22Rv1 (cell line): ENCODE results near the gene FARP1.

ENCODE experiments used
- ZFX ChIP-seq: fragments of 450-650 bp; IDR thresholded peaks from 2 replicates; pipeline ENCODE4 v1.6.1; 2017; ENCODE audit warnings: antibody characterized with exemption, borderline replicate concordance
- TF ChIP-seq, protein P1 (sequence below): fragments of 450-650 bp; IDR thresholded peaks from 2 replicates; pipeline ENCODE4 v1.5.1; 2017; ENCODE audit warnings: mild to moderate bottlenecking

GRCh38 chr13:98493042-98493712 is 350.3 kb downstream of the FARP1 start:
- TF ChIP-seq, protein P1, sequence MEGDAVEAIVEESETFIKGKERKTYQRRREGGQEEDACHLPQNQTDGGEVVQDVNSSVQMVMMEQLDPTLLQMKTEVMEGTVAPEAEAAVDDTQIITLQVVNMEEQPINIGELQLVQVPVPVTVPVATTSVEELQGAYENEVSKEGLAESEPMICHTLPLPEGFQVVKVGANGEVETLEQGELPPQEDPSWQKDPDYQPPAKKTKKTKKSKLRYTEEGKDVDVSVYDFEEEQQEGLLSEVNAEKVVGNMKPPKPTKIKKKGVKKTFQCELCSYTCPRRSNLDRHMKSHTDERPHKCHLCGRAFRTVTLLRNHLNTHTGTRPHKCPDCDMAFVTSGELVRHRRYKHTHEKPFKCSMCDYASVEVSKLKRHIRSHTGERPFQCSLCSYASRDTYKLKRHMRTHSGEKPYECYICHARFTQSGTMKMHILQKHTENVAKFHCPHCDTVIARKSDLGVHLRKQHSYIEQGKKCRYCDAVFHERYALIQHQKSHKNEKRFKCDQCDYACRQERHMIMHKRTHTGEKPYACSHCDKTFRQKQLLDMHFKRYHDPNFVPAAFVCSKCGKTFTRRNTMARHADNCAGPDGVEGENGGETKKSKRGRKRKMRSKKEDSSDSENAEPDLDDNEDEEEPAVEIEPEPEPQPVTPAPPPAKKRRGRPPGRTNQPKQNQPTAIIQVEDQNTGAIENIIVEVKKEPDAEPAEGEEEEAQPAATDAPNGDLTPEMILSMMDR = no peak
- TF ChIP-seq ZFX = no peak
